GM19452 (cell line): ENCODE data around the gene PRKCB.

ENCODE experiments used
- ATAC-seq: cut with Tn5 transposase; IDR thresholded peaks from one replicate; pipeline ENCODE4 v1.9.1; 2021; ENCODE audit not compliant: unreplicated experiment

Gene PRKCB

GRCh38 chr16:24036038-24036543 lies 200.3 kb downstream of the PRKCB start:
- no peak for ATAC-seq

DNA sequence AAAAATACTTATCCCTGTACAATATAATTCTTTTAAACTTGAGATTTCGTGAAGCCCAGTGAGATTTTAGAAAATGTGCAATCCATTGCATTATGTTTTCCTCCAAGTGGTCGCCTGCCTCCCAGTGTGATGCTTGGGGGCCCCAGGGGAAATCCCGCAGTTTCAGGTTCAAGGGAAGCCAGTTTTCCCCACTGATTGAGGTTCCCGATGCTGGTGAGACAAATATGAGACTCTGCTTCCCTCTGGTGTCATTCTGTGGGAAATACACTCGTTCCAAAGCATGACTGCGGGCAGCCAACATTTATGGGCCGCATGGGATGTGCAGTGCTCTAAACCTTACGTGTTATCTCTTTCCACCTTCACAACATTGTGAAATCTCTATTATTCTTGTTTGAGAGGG lies 200.8 kb downstream of the PRKCB start:
- no peak for ATAC-seq

GRCh38 chr16:24037335-24037734 lies 201.6 kb downstream of the PRKCB start:
- no peak for ATAC-seq

DNA sequence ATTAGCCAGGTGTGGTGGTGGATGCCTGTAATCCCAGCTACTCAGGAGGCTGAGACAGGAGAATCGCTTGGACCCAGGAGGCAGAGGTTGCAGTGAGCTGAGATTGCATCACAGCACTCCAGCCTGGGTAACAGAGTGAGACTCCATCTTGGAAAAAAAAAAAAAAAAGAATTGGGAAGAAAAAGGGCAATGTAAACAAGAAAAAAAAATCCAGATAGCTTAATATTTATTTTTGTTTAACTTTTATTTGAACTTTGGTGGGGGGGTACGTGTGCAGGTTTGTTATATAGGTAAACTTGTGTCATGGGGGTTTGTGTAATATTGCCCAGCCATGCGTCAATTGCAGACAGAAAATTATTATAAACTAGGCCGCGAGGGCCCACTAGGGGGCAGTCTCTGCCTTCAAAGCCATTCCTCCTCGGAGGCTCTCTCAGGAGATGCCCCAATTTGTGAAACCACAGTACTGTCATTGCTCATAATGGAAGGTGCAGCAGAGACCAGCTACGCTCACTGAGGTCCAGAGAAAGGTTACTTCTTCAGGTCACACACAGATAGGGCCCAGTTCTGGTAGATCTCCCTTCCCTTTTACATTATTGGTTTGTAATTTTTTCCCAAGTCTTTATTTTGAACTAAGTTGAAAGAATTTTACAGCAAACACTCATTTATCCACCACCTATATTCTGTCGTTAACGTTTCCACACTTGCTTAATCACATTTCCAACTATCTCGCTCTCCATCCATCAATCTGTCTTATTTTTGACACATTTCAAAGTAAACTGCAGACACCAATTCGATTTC lies 206.2 kb downstream of the PRKCB start:
- ATAC-seq: no peak

DNA sequence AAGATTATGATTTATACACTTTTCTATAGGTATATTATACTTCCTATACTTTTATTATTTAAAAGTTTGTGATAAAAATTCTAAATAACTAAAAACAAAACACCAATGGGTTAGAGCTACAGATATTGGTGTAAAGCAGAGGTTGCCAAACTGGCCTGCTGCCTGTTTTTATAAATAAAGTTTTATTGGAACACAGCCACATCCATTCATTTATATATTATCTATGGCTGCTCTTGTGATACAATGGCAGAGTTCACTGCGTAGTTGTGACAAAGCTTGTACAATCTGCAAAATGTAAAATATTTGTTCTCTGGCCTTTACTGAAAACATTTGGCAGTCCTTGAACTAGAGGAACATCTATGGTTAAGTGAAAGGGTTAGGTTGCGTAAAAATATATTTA lies 208.7 kb downstream of the PRKCB start:
- no peak for ATAC-seq

DNA sequence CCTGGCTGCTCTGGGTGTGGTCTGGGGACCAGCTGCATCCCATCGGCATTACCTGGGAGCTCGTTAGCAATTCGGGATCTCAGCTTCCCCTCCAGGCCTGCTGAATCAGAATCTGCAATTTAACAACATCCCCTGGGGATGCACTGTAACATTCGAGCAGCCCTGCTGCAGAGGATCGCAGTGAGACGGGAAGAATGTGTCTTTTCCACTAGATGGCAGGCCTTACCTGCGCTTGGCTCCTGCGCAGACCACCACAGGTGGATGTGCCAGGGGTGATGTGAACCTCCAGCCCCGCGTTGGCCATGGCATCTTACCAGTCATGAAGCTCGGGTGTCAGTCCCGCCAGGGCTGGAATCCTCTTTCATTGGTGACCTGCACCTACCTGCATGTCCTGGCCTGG lies 209.9 kb downstream of the PRKCB start:
- no peak for ATAC-seq

- no peak for ATAC-seq
Measured at GRCh38 chr16:24046442-24046841, 210.7 kb downstream of the PRKCB start.

DNA sequence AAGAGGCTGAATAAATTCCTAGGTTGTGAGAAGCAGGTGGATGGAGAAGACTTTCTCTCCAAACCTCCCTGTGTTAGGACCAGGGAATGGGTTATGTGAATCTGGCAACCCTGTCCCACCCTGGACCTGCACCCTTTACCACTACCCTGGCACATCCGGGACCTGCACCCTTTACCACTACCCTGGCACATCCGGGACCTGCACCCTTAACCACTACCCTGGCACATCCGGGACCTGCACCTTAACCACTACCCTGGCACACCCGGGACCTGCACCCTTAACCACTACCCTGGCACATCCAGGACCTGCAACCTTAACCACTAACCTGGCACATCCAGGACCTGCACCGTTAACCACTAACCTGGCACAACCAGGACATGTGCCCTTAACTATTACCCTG lies 213.3 kb downstream of the PRKCB start:
- ATAC-seq: no peak

GRCh38 chr16:24051125-24051524 lies 215.3 kb downstream of the PRKCB start:
- no peak for ATAC-seq

DNA sequence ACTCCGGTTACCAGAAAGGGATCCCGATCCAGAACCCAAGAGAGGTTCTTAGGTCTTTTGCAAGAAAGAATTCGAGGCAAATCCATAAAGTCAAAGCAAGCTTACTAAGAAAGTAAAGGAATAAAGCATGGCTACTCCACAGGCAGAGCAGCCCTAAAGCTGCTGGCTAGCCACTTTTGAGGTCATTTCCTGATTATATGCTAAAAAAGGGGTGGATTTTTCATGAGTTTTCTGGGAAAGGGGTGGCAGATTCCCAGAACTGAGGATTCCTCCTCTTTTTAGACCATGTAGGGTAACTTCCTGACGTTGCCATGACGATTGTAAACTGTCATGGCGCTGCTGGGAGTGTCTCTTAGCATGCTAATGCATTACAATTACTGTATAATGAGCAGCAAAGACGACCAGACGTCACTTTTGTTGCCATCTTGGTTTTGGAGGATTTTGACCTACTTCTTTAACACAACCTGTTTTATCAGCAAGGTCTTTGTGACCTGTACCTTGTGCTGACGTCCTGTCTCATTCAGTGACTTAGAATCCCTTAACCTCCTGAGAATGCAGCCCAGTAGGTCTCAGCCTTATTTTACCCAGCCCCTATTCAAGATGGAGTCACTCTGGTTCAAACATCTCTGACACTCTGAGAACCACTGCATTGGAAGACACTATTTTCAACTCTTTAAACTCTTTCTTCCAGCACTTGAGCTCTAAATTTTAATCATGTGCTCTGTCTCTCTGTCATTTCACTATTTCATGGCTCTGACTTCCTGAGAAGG lies 216.7 kb downstream of the PRKCB start:
- no peak for ATAC-seq

GRCh38 chr16:24053099-24053946 lies 217.5 kb downstream of the PRKCB start:
- no peak for ATAC-seq

DNA sequence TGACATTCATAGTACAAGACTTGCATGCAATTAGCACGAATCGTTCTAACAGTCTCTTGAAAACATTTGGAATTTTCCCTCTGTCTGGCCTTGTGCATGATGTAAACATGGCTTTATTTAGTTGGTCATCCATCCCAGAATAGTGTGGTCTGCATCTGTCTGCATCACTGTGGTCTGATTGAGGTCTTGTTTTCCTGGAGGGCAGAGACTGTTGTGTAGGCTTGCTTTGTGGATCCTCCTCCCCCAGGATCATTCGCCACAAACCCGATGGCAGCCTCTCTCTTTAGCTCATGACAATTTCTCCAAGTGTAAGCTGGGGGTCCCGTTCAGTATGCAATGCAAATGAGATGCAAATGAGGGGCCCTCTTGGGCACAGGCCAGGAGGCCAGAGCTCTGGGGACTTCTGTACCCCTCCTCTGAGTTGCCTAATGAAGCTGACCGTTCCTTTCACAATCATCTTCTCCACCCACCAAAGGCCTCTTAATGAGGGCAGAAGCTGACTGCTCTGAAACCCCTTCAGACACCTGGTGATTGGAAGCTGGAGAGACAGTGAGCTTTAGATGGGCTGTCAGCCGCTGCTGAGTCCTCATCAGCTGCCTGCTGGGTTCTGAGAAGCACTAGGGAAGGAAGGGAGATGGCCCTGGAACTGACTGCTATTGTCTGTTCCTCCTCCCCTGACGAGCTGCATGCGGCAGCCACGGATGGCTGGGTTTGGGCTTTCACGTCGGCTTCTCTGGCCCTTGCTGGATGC lies 219.1 kb downstream of the PRKCB start:
- no peak for ATAC-seq

- no peak for ATAC-seq
Measured at GRCh38 chr16:24062270-24062817, 226.6 kb downstream of the PRKCB start.

DNA sequence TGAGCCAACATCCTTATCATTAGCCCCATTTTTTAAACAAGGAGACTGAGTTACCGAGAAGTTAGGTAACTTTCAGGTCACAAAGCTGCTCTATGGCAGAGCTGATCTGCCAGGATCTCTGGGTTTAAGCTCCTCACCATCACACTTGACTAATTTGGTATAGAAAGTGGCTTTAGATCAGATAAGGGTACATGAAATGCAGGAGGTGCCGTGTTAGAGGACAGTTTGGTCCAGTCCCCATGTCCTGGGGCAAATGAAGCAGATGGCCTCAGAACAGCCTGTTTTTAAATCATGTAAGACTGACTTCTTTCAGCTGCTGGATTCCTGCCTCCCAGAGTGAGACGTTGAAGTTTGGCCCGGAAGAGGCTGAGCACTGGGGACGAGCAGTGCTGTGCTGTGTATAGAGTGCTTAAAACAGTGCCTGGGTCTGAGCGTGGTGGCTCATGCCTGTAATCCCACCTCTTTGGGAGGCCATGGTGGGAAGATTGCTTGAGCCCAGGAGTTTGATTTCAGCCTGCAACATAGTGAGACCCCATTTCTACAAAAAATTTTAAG lies 233.3 kb downstream of the PRKCB start:
- ATAC-seq: no peak

GRCh38 chr16:24070851-24071250 lies 235.1 kb downstream of the PRKCB start:
- no peak for ATAC-seq

GRCh38 chr16:24071666-24072360 lies 236.0 kb downstream of the PRKCB start:
- no peak for ATAC-seq

- ATAC-seq: no peak
Measured at GRCh38 chr16:24073321-24073720, 237.5 kb downstream of the PRKCB start.

DNA sequence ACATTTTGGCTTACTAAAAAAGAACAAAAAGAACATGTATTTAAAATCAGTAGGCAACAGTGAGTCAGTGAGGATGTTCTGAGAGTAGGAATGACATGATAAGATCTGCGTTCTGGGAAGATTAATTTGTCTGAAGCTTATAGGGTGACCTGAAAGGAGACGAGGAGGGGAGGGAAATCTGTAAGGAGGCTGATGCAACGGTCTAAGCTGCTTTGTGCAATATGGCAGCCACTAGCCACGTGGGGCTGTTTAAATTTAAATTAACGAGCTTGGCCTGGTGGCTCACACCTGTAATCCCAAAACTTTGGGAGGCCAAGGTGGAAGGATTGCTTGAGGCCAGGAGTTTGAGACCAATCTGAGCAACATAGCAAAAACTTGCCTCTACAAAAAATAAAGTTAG lies 238.8 kb downstream of the PRKCB start:
- no peak for ATAC-seq

DNA sequence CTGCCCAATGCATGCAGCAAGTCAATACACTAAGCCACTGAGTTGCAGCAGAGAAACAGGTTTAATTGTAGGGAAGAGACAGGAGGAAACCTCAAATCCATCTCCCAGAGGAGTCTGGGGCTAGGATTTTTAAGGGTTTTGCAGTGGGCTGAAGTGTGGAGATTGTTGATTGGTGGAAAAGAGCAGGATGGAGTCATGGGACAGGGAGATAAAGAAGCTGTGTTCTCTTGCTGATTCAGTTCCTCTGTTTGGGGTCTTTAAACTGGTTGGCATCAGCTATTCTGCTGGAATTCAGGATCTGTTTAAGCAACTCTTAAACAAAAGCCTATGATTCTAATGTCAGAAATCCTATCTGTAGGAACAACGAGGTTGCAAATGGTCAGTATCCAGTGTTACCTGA lies 239.5 kb downstream of the PRKCB start:
- ATAC-seq: no peak
